A549 (cell line): ENCODE measurements around the gene MTERF1. TPM values are rescaled to one million over a fixed set of nuclear protein-coding genes. Genes with fewer than 3 reads are reported as not detected.

Experiments
- ATAC-seq, 2 experiments: fragments of 200-7000 bp in 1 of 2; fragments of >200 bp in 1 of 2; cut with Nextera tagmentation in 1 of 2; cut with Tn5 transposase in 1 of 2; 3 replicates each; pipeline versions ENCODE4 v1.8.0 to v1.9.1; 2018 to 2020; ENCODE audit warnings: mild to moderate bottlenecking in 1 of 2, moderate library complexity in 1 of 2
- CTCF ChIA-PET: fragments of 300-600 bp; sonication (Branson Sonifier 250); formaldehyde crosslinking; extraction: SDS; loops from one replicate; lab custom pipeline; 2021; ENCODE audit warnings: antibody characterized with exemption, inconsistent platforms; lab: Yijun Ruan, JAX
- POLR2A ChIA-PET: fragments of 350-600 bp; formaldehyde crosslinking; extraction: SDS; loops from one replicate; lab custom pipeline; 2021; ENCODE audit warnings: antibody characterized with exemption, inconsistent platforms; lab: Yijun Ruan, JAX
- DNase-seq, 2 experiments: peaks; one replicate each; pipeline versions ENCODE4 v3.0.0 to v3.0.0-alpha.2; 2011 to 2016; ENCODE audit warnings: low read depth in 1 of 2, low spot score in 1 of 2
- FAIRE-seq: peaks from 2 replicates; lab custom pipeline; 2011; peaks lifted over from hg19 to GRCh38; lab: Jason Lieb, UNC
- H3K27ac ChIP-seq, 2 experiments: fragments of >200 bp; sonication (Bioruptor Twin); formaldehyde crosslinking; 3 replicates each; pipeline ENCODE4 v1.5.1; 2016 to 2017
- H3K4me1 ChIP-seq: fragments of >200 bp; sonication (Bioruptor Twin); formaldehyde crosslinking; 3 replicates; pipeline ENCODE4 v1.6.1; 2016
- H3K4me2 ChIP-seq: fragments of >200 bp; sonication (Bioruptor Twin); formaldehyde crosslinking; 3 replicates; pipeline ENCODE4 v1.6.1; 2016
- H3K4me3 ChIP-seq: fragments of >200 bp; sonication (Bioruptor Twin); formaldehyde crosslinking; 3 replicates; pipeline ENCODE4 v1.5.1; 2016
- H3K9me3 ChIP-seq: fragments of >200 bp; sonication (Bioruptor Twin); formaldehyde crosslinking; 3 replicates; pipeline ENCODE4 v1.6.1; 2016
- BCL3 ChIP-seq: fragments of >200 bp; sonication (Bioruptor Twin); formaldehyde crosslinking; IDR thresholded peaks from 3 replicates; pipeline ENCODE4 v1.6.1; 2016
- CBX2 ChIP-seq: fragments of 200-600 bp; sonication (generic); IDR thresholded peaks from 2 replicates; pipeline ENCODE4 v1.6.1; 2016; ENCODE audit warnings: low read depth, mild to moderate bottlenecking, borderline replicate concordance
- CBX8 ChIP-seq: fragments of 200-600 bp; sonication (generic); IDR thresholded peaks from 2 replicates; pipeline ENCODE4 v1.6.1; 2016
- CEBPB ChIP-seq, 2 experiments: fragments of >200 bp in 1 of 2; sonication (Bioruptor Twin) in 1 of 2; formaldehyde crosslinking in 1 of 2; IDR thresholded peaks; 2 replicates each; pipeline ENCODE4 v1.6.1; 2012 to 2016
- CHD2 ChIP-seq: fragments of 150-350 bp; IDR thresholded peaks from 2 replicates; pipeline ENCODE4 v1.6.1; 2014; ENCODE audit warnings: low read length; ENCODE audit not compliant: partially characterized antibody
- CHD4 ChIP-seq: fragments of 200-600 bp; sonication (generic); IDR thresholded peaks from 2 replicates; pipeline ENCODE4 v1.6.1; 2016; ENCODE audit warnings: antibody characterized with exemption, mild to moderate bottlenecking, borderline replicate concordance
- ESRRA ChIP-seq: fragments of 150-350 bp; IDR thresholded peaks from 2 replicates; pipeline ENCODE4 v1.6.1; 2014; ENCODE audit warnings: mild to moderate bottlenecking, low read length, borderline replicate concordance
- FOXS1 ChIP-seq: fragments of 250-450 bp; sonication (Bioruptor Pico); IDR thresholded peaks from 2 replicates; pipeline ENCODE4 v1.5.0; 2020; ENCODE audit warnings: mild to moderate bottlenecking, moderate library complexity
- HOXB13 ChIP-seq: fragments of 250-450 bp; sonication (Bioruptor Pico); IDR thresholded peaks from 2 replicates; pipeline ENCODE4 v1.5.0; 2020; ENCODE audit warnings: low read depth, mild to moderate bottlenecking, moderate library complexity
- HOXB5 ChIP-seq: fragments of 250-450 bp; sonication (Bioruptor Pico); IDR thresholded peaks from 2 replicates; pipeline ENCODE4 v1.5.0; 2020; ENCODE audit warnings: mild to moderate bottlenecking, moderate library complexity
- KDM5A ChIP-seq: fragments of 200-600 bp; sonication (generic); IDR thresholded peaks from 2 replicates; pipeline ENCODE4 v1.6.1; 2016; ENCODE audit warnings: antibody characterized with exemption, mild to moderate bottlenecking
- MAFK ChIP-seq: fragments of 450-650 bp; IDR thresholded peaks from 2 replicates; pipeline ENCODE4 v1.6.1; 2014; ENCODE audit not compliant: partially characterized antibody
- MAZ ChIP-seq: fragments of 150-350 bp; IDR thresholded peaks from 2 replicates; pipeline ENCODE4 v1.6.1; 2014; ENCODE audit warnings: antibody characterized with exemption, low read depth, low read length, borderline replicate concordance
- NFE2L2 ChIP-seq: fragments of 150-350 bp; conservative IDR thresholded peaks from 2 replicates; pipeline ENCODE4 v1.6.1; 2014; ENCODE audit warnings: low read length
- NPAS2 ChIP-seq: fragments of 250-450 bp; sonication (Bioruptor Pico); IDR thresholded peaks from 2 replicates; pipeline ENCODE4 v1.8.0; 2022; ENCODE audit warnings: mild to moderate bottlenecking, moderate library complexity, borderline replicate concordance
- RARB ChIP-seq: fragments of 250-450 bp; sonication (Bioruptor Pico); IDR thresholded peaks from 2 replicates; pipeline ENCODE4 v1.8.0; 2021; ENCODE audit warnings: mild to moderate bottlenecking, moderate library complexity
- RFX5 ChIP-seq: fragments of 450-650 bp; IDR thresholded peaks from 2 replicates; pipeline ENCODE4 v1.7.1; 2014; ENCODE audit warnings: antibody characterized with exemption, mild to moderate bottlenecking, moderate library complexity
- SREBF2 ChIP-seq: fragments of 450-650 bp; IDR thresholded peaks from 2 replicates; pipeline ENCODE4 v1.6.1; 2014; ENCODE audit warnings: mild to moderate bottlenecking, moderate library complexity
- ZNF302 ChIP-seq: fragments of 250-450 bp; sonication (Bioruptor Pico); IDR thresholded peaks from 2 replicates; pipeline ENCODE4 v1.9.0; 2021; ENCODE audit warnings: inconsistent platforms, mild to moderate bottlenecking, moderate library complexity
- WGBS: methylation state at CpG from one replicate; pipeline ENCODE4 v1.1.6; 2017; ENCODE audit errors: missing lambda C conversion rate; 5-methylcytosine and 5-hydroxymethylcytosine counted together
- polyA plus RNA-seq, 4 experiments: library from polyadenylated mRNA; depleted of rRNA in 3 of 4; stranded (reverse); fragments of >200 nt; fragmentation: RNase III in 1 of 4; extraction: RNeasy Plus Mini Kit Qiagen cat#74134 plus additional on column Dnase treatment in 1 of 4; gene quantifications; 2 replicates in 3 of 4; 3 replicates in 1 of 4; pipeline ENCODE4 v1.2.3, GENCODE V29; 2011 to 2017
- TF ChIP-seq, protein P1 (sequence below): fragments of 200-600 bp; sonication (generic); IDR thresholded peaks from 2 replicates; pipeline ENCODE4 v1.6.1; 2016; ENCODE audit warnings: antibody characterized with exemption, mild to moderate bottlenecking, moderate library complexity
- TF ChIP-seq, protein P2 (sequence below): fragments of >200 bp; sonication (Bioruptor Twin); formaldehyde crosslinking; IDR thresholded peaks from 3 replicates; pipeline ENCODE4 v1.5.1; 2016
- TF ChIP-seq, protein P3 (sequence below): IDR thresholded peaks from 2 replicates; pipeline ENCODE4 v1.6.1; 2012
- TF ChIP-seq, protein P4 (sequence below): IDR thresholded peaks from 2 replicates; pipeline ENCODE4 v1.6.1; 2012

The MTERF1 gene
- polyA plus RNA-seq, 2 of the 4 experiments (the other 2 are of a cell fraction): 12.8 to 20.1 TPM

DNA sequence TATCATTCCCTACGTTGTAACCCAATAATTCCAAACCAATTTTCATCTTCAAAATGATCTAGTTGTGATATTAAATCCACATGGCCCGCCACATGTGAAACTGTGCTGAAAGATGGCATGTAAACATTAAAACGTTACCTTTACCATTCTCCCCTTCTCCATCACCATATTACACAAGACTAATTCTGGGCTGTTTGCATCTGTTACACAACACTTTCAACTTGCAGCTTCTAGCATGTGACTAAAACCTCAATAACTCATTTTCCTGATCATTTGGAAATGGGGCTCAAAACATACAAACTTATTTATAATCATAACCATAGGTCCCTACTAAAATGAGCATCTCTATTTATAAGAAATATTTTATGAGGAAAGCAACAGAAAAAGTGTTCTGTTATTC, 4.7 kb downstream of the MTERF1 start:
- no peak overlapping the region for H3K4me3 ChIP-seq
- FAIRE-seq (no peak), DNase-seq (no peak)
- WGBS: 83% methylated on average over 3 of the region's 3 CpGs
- TF ChIP-seq HOXB5 (CRISPR knock-in tag) (no peak), BCL3 (no peak), KDM5A (no peak), SREBF2 (no peak)
- TF ChIP-seq, all 56 proteins: peak for 0
- Histone ChIP-seq H3K4me2 (no peak overlapping the region), H3K27ac (no peak overlapping the region), H3K4me1 (peaks cover 3% of the 10 kb centered on the region; the same call in 1 of the 3 replicates), H3K9me3 (no peaks in the 10 kb centered on the region)
- no peak for ATAC-seq
- CTCF ChIA-PET: no interaction called here
- POLR2A ChIA-PET: no interaction called here

DNA sequence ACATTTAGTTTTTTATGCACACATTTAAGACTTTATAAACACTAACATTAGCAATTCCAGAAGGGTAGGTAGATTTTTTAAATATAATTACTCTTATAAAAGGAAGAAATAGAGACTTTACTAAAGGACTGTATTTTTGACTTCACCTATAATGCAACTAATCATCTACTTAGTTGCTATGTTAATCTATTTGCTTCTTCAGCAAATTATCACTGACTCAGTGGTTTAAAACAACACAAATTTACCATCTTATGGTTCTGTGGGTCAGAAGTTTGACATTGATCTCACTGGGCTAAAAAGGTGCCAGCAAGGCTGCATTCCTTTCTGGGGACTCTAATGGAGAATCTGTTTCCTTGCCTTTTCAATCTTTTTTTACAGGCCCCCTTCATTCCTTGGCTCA, 7.6 kb downstream of the MTERF1 start:
- ATAC-seq: no peak
- no peaks in the 10 kb centered on the region for H3K9me3 ChIP-seq
- no peak for DNase-seq
- ChIA-PET CTCF (interaction anchor here (6.6 kb wide), 1 partner anchor 8 kb away, joined by 31 read pairs; the partner anchor contains the start of gene MTERF1), POLR2A (no interaction called here)
- no peak overlapping the region for H3K4me3 ChIP-seq
- FAIRE-seq: no peak
- H3K27ac ChIP-seq: no peak overlapping the region
- no peak overlapping the region for H3K4me2 ChIP-seq
- TF ChIP-seq MAFK (peak; percentile 53), RARB (CRISPR knock-in tag) (no peak), MAZ (no peak)
- TF ChIP-seq, all 56 proteins: peak for 1
- no peaks in the 10 kb centered on the region for H3K4me1 ChIP-seq

DNA sequence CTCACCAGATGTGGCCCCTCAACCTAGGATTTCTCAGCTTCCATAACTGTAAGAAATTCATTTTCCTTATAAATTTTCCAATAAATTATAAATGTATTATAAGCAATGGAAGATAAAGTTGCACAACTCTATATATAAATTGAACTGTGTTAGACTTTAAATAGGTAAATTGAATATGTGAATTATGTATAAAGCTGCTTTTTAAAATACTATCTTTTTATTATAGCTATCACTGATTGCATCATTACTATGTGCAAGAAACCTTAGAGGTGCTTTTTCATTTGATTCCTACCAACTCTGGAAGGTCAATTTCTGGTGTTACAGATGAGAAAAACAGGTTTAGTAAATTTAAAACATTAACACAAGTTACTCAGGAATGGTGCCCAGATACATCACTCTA, 8.4 kb downstream of the MTERF1 start:
- ChIA-PET CTCF (interaction anchor here (6.6 kb wide), 1 partner anchor 9 kb away, joined by 31 read pairs; the partner anchor contains the start of gene MTERF1), POLR2A (no interaction called here)
- TF ChIP-seq NFE2L2: no peak
- no peak for TF ChIP-seq FOXS1 (CRISPR knock-in tag)
- TF ChIP-seq, protein P1, sequence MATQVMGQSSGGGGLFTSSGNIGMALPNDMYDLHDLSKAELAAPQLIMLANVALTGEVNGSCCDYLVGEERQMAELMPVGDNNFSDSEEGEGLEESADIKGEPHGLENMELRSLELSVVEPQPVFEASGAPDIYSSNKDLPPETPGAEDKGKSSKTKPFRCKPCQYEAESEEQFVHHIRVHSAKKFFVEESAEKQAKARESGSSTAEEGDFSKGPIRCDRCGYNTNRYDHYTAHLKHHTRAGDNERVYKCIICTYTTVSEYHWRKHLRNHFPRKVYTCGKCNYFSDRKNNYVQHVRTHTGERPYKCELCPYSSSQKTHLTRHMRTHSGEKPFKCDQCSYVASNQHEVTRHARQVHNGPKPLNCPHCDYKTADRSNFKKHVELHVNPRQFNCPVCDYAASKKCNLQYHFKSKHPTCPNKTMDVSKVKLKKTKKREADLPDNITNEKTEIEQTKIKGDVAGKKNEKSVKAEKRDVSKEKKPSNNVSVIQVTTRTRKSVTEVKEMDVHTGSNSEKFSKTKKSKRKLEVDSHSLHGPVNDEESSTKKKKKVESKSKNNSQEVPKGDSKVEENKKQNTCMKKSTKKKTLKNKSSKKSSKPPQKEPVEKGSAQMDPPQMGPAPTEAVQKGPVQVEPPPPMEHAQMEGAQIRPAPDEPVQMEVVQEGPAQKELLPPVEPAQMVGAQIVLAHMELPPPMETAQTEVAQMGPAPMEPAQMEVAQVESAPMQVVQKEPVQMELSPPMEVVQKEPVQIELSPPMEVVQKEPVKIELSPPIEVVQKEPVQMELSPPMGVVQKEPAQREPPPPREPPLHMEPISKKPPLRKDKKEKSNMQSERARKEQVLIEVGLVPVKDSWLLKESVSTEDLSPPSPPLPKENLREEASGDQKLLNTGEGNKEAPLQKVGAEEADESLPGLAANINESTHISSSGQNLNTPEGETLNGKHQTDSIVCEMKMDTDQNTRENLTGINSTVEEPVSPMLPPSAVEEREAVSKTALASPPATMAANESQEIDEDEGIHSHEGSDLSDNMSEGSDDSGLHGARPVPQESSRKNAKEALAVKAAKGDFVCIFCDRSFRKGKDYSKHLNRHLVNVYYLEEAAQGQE: no peak
- no peak for TF ChIP-seq HOXB13
- TF ChIP-seq CBX8: no peak
- TF ChIP-seq ZNF302 (CRISPR knock-in tag): no peak
- TF ChIP-seq CBX2: no peak
- TF ChIP-seq CHD4: no peak
- TF ChIP-seq, protein P2, sequence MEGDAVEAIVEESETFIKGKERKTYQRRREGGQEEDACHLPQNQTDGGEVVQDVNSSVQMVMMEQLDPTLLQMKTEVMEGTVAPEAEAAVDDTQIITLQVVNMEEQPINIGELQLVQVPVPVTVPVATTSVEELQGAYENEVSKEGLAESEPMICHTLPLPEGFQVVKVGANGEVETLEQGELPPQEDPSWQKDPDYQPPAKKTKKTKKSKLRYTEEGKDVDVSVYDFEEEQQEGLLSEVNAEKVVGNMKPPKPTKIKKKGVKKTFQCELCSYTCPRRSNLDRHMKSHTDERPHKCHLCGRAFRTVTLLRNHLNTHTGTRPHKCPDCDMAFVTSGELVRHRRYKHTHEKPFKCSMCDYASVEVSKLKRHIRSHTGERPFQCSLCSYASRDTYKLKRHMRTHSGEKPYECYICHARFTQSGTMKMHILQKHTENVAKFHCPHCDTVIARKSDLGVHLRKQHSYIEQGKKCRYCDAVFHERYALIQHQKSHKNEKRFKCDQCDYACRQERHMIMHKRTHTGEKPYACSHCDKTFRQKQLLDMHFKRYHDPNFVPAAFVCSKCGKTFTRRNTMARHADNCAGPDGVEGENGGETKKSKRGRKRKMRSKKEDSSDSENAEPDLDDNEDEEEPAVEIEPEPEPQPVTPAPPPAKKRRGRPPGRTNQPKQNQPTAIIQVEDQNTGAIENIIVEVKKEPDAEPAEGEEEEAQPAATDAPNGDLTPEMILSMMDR: no peak
- TF ChIP-seq NPAS2 (CRISPR knock-in tag): no peak
- TF ChIP-seq RFX5: no peak
- TF ChIP-seq CHD2: no peak
- TF ChIP-seq, protein P3, sequence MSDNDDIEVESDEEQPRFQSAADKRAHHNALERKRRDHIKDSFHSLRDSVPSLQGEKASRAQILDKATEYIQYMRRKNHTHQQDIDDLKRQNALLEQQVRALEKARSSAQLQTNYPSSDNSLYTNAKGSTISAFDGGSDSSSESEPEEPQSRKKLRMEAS: no peak
- no peak for TF ChIP-seq CEBPB (IDR thresholded peaks at IDR 0.05)
- no peak for TF ChIP-seq RARB (CRISPR knock-in tag)
- no peak for TF ChIP-seq ESRRA
- TF ChIP-seq, protein P4, sequence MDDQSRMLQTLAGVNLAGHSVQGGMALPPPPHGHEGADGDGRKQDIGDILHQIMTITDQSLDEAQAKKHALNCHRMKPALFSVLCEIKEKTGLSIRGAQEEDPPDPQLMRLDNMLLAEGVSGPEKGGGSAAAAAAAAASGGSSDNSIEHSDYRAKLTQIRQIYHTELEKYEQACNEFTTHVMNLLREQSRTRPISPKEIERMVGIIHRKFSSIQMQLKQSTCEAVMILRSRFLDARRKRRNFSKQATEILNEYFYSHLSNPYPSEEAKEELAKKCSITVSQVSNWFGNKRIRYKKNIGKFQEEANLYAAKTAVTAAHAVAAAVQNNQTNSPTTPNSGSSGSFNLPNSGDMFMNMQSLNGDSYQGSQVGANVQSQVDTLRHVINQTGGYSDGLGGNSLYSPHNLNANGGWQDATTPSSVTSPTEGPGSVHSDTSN: no peak
- TF ChIP-seq SREBF2: no peak
- no peak for TF ChIP-seq MAFK
- H3K4me2 ChIP-seq: no peak overlapping the region
- no peaks in the 10 kb centered on the region for H3K9me3 ChIP-seq
- no peak for ATAC-seq
- H3K4me1 ChIP-seq: no peaks in the 10 kb centered on the region
- H3K27ac ChIP-seq: no peak overlapping the region
- DNase-seq: no peak
- H3K4me3 ChIP-seq: no peak overlapping the region
- FAIRE-seq: no peak
